Endodermal cell (in vitro differentiated cells): ENCODE measurements around the gene MYO15B. TPM values are rescaled to one million over a fixed set of nuclear protein-coding genes. Genes with fewer than 3 reads are reported as not detected.

Experiments
- DNase-seq: peaks from one replicate; pipeline ENCODE4 v3.0.0-alpha.2; 2017
- H3K27ac ChIP-seq: 2 replicates; pipeline ENCODE4 v1.5.1; 2013; ENCODE audit warnings: mild to moderate bottlenecking, low read depth, low read length, moderate library complexity
- H3K27me3 ChIP-seq: 2 replicates; pipeline ENCODE4 v1.6.1; 2013; ENCODE audit warnings: mild to moderate bottlenecking, low read length, moderate library complexity; ENCODE audit not compliant: insufficient read depth, control insufficient read depth, poor library complexity, severe bottlenecking
- H3K36me3 ChIP-seq: 2 replicates; pipeline ENCODE4 v1.7.0; 2013; ENCODE audit warnings: mild to moderate bottlenecking, low read length, moderate library complexity; ENCODE audit not compliant: control insufficient read depth, insufficient read depth
- H3K4me1 ChIP-seq: one replicate; pipeline ENCODE4 v1.7.0; 2013; ENCODE audit warnings: low read length; ENCODE audit not compliant: control insufficient read depth, insufficient read depth
- H3K4me3 ChIP-seq: 2 replicates; pipeline ENCODE4 v1.5.1; 2013; ENCODE audit warnings: mild to moderate bottlenecking, low read length, moderate library complexity
- H3K9ac ChIP-seq: 2 replicates; pipeline ENCODE4 v1.6.1; 2013; ENCODE audit warnings: mild to moderate bottlenecking, low read length, moderate library complexity; ENCODE audit not compliant: poor library complexity, severe bottlenecking; ENCODE audit errors: extremely low read depth
- H3K9me3 ChIP-seq: 2 replicates; pipeline ENCODE4 v1.6.1; 2013; ENCODE audit warnings: mild to moderate bottlenecking, low read length, moderate library complexity; ENCODE audit not compliant: control insufficient read depth
- H3K27ac Mint-ChIP-seq: 2 replicates; pipeline ENCODE4 v1.8.0; 2020; ENCODE audit warnings: mixed read lengths
- H3K27me3 Mint-ChIP-seq: 2 replicates; pipeline ENCODE4 v1.8.0; 2021; ENCODE audit warnings: mild to moderate bottlenecking, mixed read lengths; ENCODE audit not compliant: insufficient read depth
- H3K36me3 Mint-ChIP-seq: 2 replicates; pipeline ENCODE4 v1.8.0; 2020; ENCODE audit warnings: low read depth, mixed read lengths
- H3K4me1 Mint-ChIP-seq: 2 replicates; pipeline ENCODE4 v1.8.0; 2020; ENCODE audit warnings: mixed read lengths
- H3K4me3 Mint-ChIP-seq: 2 replicates; pipeline ENCODE4 v1.8.0; 2020; ENCODE audit warnings: mild to moderate bottlenecking, moderate library complexity, mixed read lengths
- H3K9me3 Mint-ChIP-seq: 2 replicates; pipeline ENCODE4 v1.8.0; 2020; ENCODE audit warnings: mild to moderate bottlenecking, mixed read lengths
- CTCF ChIP-seq: fragments of 200-600 bp; sonication (generic); conservative IDR thresholded peaks from 2 replicates; pipeline ENCODE4 v1.5.0; 2021; ENCODE audit warnings: antibody characterized with exemption, mild to moderate bottlenecking
- WGBS, 2 experiments: methylation state at CpG; one replicate each; pipeline versions ENCODE4 v1.1.5 to v1.1.7; 2013; ENCODE audit warnings: missing lambda C conversion rate in 2 of 2, mixed read lengths in 1 of 2; ENCODE audit not compliant: insufficient coverage in 1 of 2, insufficient read length in 1 of 2; 5-methylcytosine and 5-hydroxymethylcytosine counted together
- total RNA-seq, 2 donors: library from RNA; stranded (reverse); fragmentation: NEBNext Ultra II Directional in 1 of 2; extraction: Animal tissue kit (Norgen Biotek cat#: 25700) in 1 of 2; gene quantifications; 2 replicates in 1 of 2; 3 replicates in 1 of 2; pipeline ENCODE4 v1.2.1, GENCODE V29; 2021

Gene MYO15B
- total RNA-seq, 2 donors from 2014 or later: 89.0 to 123 TPM

GRCh38 chr17:75658237-75658636, 70.6 kb downstream of the MYO15B start:
- no peak for TF ChIP-seq CTCF
- Mint-ChIP-seq H3K4me3 (no peak overlapping the region), H3K36me3 (peaks cover 47% of the 10 kb centered on the region), H3K9me3 (no peaks in the 10 kb centered on the region), H3K4me1 (no peaks in the 10 kb centered on the region), H3K27ac (no peak overlapping the region), H3K27me3 (no peaks in the 10 kb centered on the region)
- 92 to 96% methylated on average over 4 to 5 of the region's 5 CpGs for WGBS, 2 experiments
- no peak for DNase-seq
- H3K27me3 ChIP-seq: no peaks in the 10 kb centered on the region
- H3K36me3 ChIP-seq: peaks cover 54% of the 10 kb centered on the region
- no peak overlapping the region for H3K27ac ChIP-seq
- H3K4me3 ChIP-seq: no peak overlapping the region
- H3K9ac ChIP-seq: no peak overlapping the region
- H3K9me3 ChIP-seq: no peaks in the 10 kb centered on the region
- no peaks in the 10 kb centered on the region for H3K4me1 ChIP-seq

- Histone ChIP-seq H3K36me3 (peaks cover 61% of the 10 kb centered on the region), H3K4me1 (no peaks in the 10 kb centered on the region), H3K27ac (no peak overlapping the region), H3K9me3 (no peaks in the 10 kb centered on the region), H3K9ac (no peak overlapping the region), H3K27me3 (no peaks in the 10 kb centered on the region), H3K4me3 (no peak overlapping the region)
- Mint-ChIP-seq H3K36me3 (peaks cover 41% of the 10 kb centered on the region), H3K4me3 (no peak overlapping the region), H3K27me3 (no peaks in the 10 kb centered on the region), H3K9me3 (no peaks in the 10 kb centered on the region), H3K4me1 (peaks cover 2% of the 10 kb centered on the region), H3K27ac (no peak overlapping the region)
- WGBS, 2 experiments: 88 to 93% methylated on average over 4 of the region's 4 CpGs
- DNase-seq: no peak
- TF ChIP-seq CTCF: no peak
These were observed 73.9 kb downstream of the MYO15B start for GRCh38 chr17:75661531-75661930.

- Histone ChIP-seq H3K4me3 (no peak overlapping the region), H3K27me3 (no peaks in the 10 kb centered on the region), H3K9ac (no peak overlapping the region), H3K36me3 (peaks cover 54% of the 10 kb centered on the region), H3K27ac (no peak overlapping the region), H3K4me1 (no peaks in the 10 kb centered on the region), H3K9me3 (no peaks in the 10 kb centered on the region)
- Mint-ChIP-seq H3K36me3 (peaks cover 33% of the 10 kb centered on the region), H3K4me1 (peaks cover 2% of the 10 kb centered on the region), H3K27me3 (no peaks in the 10 kb centered on the region), H3K4me3 (no peak overlapping the region), H3K27ac (no peak overlapping the region), H3K9me3 (no peaks in the 10 kb centered on the region)
- TF ChIP-seq CTCF: no peak
- 95 to 98% methylated on average over 7 to 9 of the region's 9 CpGs for WGBS, 2 experiments
- no peak for DNase-seq
These were observed 74.9 kb downstream of the MYO15B start for GRCh38 chr17:75662511-75662910.
